SH-SY5Y (cell line): Measurements from ENCODE around the gene CLDN3.

Experiments used
- GATA2 ChIP-seq: IDR thresholded peaks from 2 replicates; pipeline ENCODE4 v1.6.1; 2011; ENCODE audit warnings: mild to moderate bottlenecking, low read depth, low read length
- GATA3 ChIP-seq: IDR thresholded peaks from 2 replicates; pipeline ENCODE4 v1.6.1; 2011; ENCODE audit warnings: low read depth, mild to moderate bottlenecking, low read length, moderate library complexity

DNA sequence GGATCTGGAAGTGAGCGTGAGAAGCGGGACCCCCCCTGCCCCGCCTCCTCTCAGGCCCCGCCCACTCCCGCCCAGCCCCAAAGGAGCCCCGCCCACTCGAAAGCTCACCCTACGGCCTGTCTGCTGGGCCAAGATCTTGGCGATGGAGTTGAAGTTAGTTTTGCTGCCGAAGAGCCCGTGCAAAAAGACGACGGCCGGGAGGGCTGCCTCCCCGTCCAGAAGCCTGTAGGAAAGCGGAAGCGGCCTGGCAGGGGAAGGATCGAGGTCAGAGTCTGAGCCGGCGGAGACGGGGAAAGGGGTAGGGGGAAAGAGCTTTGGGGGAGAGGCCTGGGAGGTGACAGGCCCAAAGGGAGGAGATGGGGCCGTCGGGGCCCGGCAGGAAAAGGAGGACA lies 31.9 kb downstream of the CLDN3 start:
- TF ChIP-seq GATA3 (no peak), GATA2 (no peak)
